GM21717 (cell line): Measurements from ENCODE around the gene BLOC1S3.

ENCODE experiments used
- ATAC-seq: cut with Tn5 transposase; IDR thresholded peaks from one replicate; pipeline ENCODE4 v1.9.1; 2021; ENCODE audit warnings: mild to moderate bottlenecking, moderate library complexity; ENCODE audit not compliant: unreplicated experiment

Gene BLOC1S3, protein sequence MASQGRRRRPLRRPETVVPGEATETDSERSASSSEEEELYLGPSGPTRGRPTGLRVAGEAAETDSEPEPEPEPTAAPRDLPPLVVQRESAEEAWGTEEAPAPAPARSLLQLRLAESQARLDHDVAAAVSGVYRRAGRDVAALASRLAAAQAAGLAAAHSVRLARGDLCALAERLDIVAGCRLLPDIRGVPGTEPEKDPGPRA

DNA sequence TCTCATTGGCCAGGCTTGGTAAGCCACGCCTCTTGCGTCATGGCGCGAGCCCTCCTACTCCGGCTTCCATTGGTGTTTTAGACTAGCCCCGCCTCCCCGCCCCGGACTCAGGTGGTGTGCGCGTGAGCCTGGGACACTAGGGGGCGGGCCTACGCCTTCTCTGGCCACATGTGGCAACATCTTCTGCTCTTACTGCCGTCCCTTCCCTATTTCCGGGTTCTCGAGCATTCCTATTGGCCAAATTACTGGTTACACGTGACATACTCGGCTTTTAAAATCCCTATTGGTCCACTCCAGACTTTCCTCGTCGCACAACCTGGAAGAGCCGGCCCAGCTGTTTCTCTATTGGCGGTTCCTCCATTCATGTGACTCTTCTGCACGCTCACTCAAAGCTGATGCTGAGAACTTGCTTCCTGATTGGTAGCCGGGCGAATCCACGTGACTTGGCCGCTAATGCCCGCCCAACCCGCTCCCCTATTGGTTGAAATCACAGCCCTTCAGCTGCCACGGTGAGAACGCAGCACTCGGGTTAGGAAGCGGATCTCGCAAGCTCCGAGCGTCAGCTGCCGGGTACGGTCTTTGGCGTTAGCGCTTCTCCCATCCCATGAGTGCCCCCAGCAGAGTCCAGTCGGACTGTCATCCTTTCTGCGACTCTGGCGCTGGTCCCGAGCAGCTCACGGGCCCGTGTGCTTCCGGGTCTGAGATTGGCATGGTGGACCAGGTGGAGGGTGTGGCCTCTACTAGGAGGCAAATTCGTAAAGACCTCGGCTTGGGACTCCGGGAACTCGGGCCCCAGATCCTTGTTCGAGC is at the start of gene BLOC1S3:
TSS of gene BLOC1S3 (plus strand) at position 523 of the 810 bp plus-strand sequence. CDS start 513 bp downstream, outside the sequence.
- ATAC-seq, result peak; percentile 74

DNA sequence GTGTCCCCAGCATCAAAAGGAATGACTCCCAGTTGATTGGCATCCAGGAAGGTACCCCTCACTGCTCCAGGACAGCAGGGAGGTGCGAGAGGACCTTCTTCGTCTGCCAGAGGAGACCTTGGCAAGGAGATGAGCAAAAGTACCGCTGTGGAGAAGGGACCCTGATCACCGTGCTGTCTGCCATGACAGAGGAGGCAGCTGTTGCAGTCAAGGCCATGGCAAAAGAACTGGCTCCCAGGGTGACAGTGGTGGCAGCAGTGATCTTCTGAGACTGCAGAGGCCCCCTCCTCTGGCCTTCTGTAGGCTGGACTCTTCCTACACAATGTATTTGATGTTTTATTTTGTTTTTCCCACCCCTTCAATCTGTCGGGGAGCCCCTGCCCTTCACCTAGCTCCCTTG is 49.8 kb upstream of the BLOC1S3 start:
- no peak for ATAC-seq

DNA sequence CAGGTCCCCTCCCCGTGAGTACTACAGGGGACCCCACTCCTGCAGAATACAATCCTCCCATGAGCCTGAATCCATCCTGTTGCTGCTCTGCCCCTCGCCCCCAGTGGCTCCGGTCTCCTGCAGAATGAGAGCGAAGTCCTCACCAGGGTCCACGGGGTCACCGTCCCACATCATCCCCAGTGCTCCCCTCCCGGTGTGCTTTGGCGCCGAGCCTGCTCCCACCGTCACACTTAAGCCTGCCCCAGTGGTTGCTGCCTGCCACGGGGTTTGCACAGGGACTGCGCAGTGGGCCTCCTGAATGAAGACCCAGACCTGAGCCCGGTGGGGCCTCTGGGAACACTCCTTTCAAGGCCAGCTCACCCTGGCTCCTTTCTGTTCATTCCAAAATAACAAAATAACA is 48.3 kb upstream of the BLOC1S3 start:
- no peak for ATAC-seq

DNA sequence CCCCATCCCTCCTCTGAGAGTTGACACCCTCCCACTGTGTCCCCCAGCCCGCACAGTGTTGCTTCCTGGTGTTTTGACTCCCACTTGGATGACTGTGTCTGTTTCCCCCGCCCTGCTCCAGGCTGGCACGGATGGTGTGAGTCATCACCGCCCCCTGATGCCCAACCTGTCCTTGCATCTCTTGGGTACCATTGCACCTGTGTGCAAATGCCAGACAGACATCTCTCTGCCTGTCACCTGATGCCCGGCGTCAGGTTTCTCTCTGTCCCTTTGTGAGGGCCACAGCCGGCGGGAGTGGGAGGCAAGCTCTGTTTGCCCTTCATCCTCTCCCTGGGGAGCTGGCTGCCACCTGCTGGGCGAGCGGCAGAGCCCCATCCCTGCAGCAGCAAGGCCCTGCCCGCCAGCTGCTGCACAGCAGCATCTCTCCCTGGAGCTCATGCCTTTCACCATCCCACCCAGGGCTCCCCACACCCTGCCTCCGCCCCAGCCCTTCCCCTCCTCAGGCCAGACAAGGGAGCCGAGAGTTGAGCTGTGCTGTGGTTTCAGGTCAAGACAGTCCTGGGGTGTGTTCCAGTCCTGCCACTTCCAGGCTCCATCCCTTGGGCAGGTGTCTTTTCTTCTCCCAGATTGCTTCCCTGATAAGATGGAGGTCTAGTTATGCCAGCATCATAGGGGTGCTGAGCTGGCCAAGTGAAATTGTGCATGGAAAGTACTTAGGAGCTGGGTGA is 47.5 kb upstream of the BLOC1S3 start:
- no peak for ATAC-seq

DNA sequence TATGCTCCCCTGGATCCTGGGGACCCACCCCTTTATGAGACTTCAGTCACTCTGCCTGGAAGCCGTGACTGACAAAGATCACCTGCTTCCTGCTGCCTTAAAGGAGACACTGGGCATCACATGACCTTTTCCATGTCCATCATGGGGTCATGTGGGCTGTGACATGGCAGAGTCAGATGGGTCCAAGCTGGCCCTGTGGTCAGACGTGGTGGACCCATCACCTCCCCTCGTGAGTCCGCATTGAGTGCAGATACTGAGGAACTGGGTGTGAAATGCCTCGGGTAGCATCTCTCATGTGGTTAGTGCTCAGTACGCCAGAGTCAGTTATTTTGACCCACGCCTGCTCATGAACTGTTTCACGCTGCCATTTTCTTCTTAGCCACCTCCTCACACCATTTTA is 44.9 kb upstream of the BLOC1S3 start:
- no peak for ATAC-seq

DNA sequence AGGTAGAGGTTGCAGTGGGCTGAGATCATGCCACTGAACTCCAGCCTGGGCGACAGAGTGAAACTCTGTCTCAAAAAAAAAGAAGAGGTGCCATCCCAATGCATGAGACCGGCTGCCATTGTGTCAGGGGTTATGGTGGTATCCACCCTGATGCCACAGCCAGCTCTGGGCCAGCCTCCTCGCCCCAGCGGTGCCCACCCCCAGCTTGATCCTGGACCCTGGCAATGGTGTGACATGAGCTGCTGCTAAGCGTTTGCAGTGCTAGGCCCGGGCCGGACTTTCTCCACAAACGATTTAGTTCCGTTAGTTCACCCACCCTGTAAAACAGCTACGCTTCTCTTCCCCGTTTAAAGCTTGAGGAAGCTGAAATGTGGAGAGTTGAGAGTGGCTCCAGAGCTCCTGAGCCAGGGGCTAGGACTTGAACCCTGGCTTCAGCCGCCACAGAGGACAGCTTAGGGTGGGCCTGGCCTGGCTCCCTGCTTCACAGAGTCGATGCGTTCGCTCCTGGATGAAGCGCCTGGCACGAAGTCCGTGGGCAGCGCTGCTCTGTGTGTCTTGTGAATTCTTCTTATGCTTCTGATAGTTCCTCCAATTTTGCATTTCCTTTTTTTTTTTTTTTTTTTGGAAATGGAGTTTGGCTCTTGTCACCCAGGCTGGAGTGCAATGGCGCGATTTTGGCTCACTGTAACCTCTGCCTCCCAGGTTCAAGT is 43.3 kb upstream of the BLOC1S3 start:
- no peak for ATAC-seq

DNA sequence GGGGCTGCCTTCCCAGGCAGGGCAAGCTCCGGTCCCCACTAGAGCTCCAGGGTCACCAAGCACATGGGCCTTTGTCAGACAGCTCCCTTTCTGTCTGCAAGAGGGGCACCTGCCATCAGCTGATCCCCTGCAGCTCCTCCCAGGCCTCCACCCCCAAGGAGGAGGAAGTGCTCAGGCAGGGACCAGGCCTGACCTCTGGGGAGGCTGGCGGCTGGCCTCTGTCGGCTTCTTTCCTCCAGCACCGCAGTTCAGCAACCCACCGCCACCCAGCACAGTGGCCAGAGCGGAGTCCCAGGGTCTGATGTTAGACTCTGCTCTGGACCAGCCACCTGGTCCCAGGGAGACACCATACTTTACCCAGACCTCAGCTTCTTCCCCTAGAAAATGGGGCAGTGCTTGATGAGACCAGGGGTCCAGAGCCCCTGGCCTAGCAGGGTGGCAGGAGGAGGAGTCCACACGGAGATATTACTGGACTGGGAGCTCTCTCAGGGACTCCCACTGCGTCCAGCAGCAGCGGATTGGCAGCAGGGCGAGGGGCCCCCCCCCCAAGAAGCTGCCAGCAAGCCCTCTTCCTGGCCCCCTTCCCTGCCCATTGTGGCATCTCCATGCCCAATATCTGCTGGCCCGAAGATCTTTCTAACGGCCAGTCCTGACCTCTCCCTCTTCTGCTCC is 41.9 kb upstream of the BLOC1S3 start:
- no peak for ATAC-seq

DNA sequence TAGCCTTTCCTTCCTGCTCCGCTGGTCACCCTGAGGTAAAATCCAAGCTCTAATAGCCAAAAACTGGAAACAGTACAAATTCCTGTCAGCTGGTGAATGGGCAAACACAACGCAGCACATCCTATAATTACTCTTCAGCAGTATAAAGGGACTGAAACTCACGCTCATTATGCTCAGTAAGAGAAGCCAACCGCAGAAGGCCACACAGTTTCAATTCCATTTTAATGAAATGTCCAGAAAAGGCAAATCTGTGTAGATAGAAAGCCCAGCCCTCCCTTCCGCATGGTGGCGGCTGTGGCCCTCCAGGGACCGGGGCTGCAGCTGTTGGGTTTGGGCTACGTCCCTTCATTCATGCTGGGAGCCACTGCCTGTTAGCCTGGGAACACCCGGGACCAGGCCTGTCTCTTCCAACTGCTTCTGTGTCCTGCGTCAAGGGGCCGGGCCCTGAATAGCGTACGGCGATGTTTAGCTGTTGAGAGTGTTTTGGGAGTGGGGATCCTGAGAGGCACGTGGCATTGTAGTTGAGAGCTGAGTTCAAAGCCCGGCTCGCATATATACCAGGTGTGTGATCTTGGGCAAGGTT is 41.3 kb upstream of the BLOC1S3 start:
- ATAC-seq, result peak; percentile 68

DNA sequence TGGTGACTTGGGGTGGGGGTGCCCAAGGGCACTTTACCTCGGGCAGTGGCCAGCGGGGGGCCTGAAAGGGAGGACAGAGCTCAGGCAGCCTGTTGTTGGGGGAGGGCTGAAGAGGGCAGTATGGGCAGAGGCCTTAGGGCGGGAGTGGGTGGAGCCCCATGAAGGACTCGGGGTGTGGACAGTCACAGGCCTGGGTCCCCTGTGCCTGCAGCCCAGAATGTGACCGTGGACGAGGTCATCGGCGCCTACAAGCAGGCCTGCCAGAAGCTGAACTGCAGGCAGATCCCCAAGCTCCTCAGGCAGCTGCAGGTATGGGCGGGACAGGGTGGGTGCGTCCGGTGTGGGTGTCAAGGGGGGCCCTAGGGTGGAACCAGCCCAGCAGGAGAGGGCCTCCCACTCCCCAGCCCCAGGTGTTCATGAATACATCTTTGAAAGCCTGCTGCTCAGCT is 40.3 kb upstream of the BLOC1S3 start:
- no peak for ATAC-seq

DNA sequence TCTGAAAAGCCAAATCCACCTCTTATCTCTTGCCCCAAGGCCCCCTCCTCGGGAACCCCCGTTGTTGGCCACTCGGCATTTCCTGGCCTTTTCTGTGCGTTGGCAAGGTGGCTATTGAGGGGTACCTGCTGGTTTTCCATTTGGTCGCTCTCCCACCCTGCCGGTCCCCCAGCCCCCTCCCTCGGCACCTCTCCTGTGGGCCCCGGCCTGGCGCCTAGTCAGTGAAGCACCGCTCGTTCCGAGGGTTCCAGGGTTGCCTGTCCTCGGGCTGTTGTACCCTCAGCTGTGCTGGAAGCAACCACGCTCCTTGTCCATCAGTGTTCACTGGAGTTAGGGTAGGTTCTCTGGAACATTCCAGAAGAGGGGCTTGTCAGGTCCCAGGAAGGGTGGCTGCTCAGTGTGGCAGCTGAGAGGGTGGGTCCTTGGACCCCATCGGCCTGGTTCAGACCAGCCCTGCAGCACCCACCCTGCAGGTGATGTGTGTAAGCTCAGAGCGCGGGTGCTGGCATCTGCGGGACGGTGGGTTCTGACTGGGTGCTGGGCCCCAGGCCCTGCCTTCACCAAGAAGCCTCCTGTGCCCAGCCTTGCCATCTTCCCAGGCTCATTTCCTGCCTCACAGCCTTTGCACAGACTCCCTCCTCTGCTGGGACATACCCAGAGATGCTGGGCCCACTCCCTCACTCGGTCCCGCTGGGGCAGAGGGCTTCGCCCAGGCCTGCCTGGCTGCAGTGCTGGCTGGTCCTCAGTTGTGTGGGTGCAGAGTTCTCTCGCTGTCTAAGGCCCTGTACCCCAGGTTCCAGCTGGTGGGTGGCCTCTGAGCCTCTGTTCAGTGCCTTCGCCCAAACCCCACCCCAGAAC is 39.1 kb upstream of the BLOC1S3 start:
- ATAC-seq, result no peak

DNA sequence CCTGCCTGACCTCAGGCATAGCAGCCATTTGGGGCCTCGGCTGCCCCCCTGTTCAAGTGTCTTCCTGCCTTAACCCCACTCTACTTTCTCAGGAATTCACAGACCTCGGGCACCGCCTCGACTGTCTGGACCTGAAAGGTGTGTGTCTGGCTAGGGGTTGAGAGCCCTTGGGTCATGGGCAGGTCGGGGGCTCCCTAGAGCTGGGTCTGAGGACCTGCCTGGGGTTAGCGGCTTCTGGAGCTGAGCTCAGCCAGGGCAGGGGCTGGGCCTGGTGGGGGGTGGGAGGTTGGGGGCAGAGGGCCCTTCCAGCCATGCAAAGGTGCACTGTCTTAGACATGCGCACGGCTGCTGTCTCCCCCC is 38.5 kb upstream of the BLOC1S3 start:
- ATAC-seq, result no peak

DNA sequence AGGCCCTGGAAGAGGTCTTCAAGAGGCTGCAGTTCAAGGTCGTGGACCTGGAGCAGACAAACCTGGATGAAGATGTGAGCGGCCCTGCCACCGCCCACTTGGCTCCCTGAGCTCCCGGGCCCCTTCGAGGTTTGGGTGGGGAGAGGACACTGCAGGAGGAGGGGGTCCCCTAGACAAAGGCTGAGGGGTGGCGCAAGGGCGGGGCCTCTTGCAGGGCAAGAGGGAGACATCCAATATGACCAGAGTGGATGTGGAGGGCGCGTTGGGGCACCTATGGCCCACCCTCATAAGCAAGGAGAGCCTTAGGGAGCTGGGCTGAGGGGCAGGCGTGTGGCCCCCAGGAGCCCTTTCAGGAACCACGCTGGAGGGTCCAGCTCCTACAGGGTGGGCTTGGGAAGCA is 38.1 kb upstream of the BLOC1S3 start:
- ATAC-seq, result no peak

DNA sequence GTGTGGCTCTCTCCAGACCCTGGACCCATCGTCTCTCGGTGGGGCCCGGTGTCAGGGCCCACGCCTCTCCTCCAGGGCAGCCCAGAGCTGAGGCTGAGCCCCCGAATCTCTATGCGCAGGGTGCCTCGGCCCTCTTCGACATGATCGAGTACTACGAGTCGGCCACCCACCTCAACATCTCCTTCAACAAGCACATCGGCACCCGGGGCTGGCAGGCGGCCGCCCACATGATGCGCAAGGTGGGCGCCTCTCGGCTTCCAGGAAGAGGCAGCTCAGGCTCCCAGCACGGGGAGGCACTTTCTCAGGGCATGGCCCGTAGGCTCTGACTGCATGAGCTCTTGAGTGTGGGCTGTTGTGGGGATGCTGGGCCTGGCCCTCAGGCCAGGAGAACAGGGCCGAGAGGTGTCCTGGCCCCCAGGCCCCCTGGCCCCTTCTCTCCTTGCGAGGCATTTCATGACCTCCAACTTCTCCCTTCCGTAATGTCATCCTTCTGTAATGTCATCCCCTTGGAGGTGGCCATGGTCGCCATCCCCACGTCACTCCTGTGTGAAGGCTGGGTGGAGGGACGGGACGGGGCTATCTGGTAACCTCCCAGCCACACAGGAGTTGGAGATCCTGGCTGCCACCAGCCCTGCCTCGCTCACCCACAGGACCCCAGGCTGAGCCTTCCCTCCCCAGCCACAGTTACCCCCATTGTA is 37.2 kb upstream of the BLOC1S3 start:
- ATAC-seq, result no peak

DNA sequence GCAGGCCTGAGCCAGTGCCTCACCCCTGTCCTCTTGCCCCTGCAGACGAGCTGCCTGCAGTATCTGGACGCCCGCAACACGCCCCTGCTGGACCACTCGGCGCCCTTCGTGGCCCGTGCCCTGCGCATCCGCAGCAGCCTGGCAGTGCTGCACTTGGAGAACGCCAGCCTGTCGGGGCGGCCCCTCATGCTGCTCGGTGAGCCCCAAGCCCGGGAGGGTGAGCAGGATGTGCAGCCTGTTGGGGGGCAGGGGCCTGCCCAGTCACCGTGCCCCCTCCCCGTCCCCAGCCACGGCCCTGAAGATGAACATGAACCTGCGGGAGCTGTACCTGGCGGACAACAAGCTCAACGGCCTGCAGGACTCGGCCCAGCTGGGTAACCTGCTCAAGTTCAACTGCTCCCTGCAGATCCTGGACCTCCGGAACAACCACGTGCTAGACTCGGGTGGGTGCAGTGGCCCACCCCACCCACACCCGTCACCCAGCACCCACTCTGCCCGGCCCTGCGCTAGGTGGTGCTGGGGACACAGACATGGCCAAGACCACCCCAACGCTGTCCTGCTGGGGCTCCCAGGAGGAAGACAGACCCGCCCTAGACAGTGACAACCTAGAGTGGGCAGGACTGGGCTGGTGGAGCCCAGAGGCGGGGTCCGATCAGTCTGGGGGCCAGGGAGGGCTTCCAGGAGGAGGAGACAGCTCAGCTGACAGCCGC is 36.4 kb upstream of the BLOC1S3 start:
- ATAC-seq, result no peak

DNA sequence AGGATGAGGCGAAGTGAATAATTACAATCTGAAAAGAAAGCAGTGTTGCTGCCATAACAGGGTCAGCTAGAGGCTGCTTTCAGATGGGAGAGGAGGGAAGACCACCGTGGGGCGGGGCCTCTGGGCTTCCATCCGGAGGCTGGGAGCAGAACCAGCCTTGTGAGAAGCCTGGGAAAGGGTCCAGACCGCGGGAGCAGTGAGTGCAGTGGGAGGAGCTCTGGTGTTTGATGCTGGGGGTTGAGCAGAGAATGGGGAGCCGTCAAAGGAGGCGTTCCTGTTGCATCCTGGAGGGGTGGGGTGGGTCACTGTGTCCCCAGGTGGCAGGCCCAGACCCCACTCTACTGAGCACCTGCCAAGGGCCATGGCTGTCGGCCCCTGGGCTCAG is 35.9 kb upstream of the BLOC1S3 start:
- ATAC-seq, result no peak

DNA sequence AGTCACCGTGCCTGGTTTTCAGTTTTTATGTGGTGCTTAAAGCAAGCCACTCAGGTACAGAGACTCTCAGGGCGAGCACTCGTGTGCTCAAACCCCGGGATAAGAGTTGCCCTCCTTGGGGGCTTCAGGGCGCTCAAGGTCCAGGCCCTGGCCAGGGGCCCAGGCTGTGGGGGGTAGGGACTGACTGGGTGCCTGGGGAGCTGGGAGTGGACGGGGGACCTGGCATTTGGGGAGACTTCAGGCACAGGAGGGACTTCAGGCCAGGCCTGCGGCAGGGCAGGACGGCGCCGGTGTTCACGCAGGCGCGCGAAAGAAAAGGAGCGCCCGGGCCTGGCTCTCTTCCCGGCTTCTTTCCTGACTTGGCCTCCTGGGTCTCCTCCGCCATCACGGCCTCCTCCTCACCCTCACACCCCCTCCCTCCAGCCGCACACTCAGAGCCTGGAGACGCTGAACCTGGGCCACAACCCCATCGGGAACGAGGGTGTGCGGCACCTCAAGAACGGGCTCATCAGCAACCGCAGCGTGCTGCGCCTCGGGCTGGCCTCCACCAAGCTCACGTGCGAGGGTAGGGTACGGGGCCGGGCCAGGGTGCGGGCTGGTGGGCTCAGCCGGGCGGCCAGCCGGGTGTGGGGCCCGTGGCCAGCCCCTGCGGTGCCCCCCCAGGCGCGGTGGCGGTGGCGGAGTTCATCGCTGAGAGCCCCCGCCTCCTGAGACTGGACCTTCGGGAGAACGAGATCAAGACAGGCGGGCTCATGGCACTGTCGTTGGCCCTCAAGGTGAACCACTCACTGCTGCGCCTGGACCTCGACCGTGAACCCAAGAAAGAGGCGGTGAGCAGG is 33.9 kb upstream of the BLOC1S3 start:
- no peak for ATAC-seq
